CD4-positive, CD25-positive, alpha-beta regulatory T cell (primary cell): Measurements from ENCODE around the gene CPA5. TPM values are rescaled to one million over a fixed set of nuclear protein-coding genes. Genes with fewer than 3 reads are reported as not detected.
A peak's percentile ranks its signal among the peaks of the same experiment; 100 is the strongest.

ENCODE experiments used
- ATAC-seq, 2 donors: fragments of 150-1000 bp; cut with Tn5 transposase; one replicate each; pipeline ENCODE4 v1.10.0; 2021; ENCODE audit warnings: low read depth in 2 of 2, moderate number of reproducible peaks in 2 of 2, moderate library complexity in 1 of 2
- DNase-seq, 3 donors: peaks; one replicate each; pipeline versions ENCODE4 v3.0.0 to v3.0.0-alpha.2; 2012 to 2022; ENCODE audit warnings: mixed read lengths in 1 of 3
- H3K27ac ChIP-seq: one replicate; pipeline ENCODE4 v1.7.0; 2013; ENCODE audit warnings: mild to moderate bottlenecking, low read length; ENCODE audit not compliant: insufficient read depth, poor library complexity, severe bottlenecking
- H3K27me3 ChIP-seq: one replicate; pipeline ENCODE4 v1.7.0; 2013; ENCODE audit warnings: low read length; ENCODE audit not compliant: control insufficient read depth, insufficient read depth
- H3K36me3 ChIP-seq: one replicate; pipeline ENCODE4 v1.7.0; 2013; ENCODE audit warnings: mild to moderate bottlenecking, low read length, moderate library complexity; ENCODE audit not compliant: control insufficient read depth, insufficient read depth
- H3K4me1 ChIP-seq: 2 replicates; pipeline ENCODE4 v1.7.0; 2013; ENCODE audit warnings: mild to moderate bottlenecking, low read length; ENCODE audit not compliant: insufficient read depth, control insufficient read depth, poor library complexity, severe bottlenecking
- H3K4me3 ChIP-seq: one replicate; pipeline ENCODE4 v1.7.0; 2013; ENCODE audit warnings: low read depth, mild to moderate bottlenecking, low read length, moderate library complexity
- H3K9me3 ChIP-seq, 2 experiments: 1 replicate in 1 of 2; 2 replicates in 1 of 2; pipeline ENCODE4 v1.7.0; 2013; ENCODE audit warnings: low read length in 2 of 2, mild to moderate bottlenecking in 1 of 2, moderate library complexity in 1 of 2; ENCODE audit not compliant: control insufficient read depth in 2 of 2
- H3K27ac Mint-ChIP-seq, 3 donors: one replicate each; pipeline ENCODE4 v1.8.0; 2020 to 2022; ENCODE audit warnings: mild to moderate bottlenecking in 3 of 3, mixed read lengths in 3 of 3, moderate library complexity in 2 of 3
- H3K27me3 Mint-ChIP-seq: one replicate; pipeline ENCODE4 v1.8.0; 2022; ENCODE audit warnings: mild to moderate bottlenecking, mixed read lengths
- H3K36me3 Mint-ChIP-seq: one replicate; pipeline ENCODE4 v1.8.0; 2020; ENCODE audit warnings: mixed read lengths
- H3K4me1 Mint-ChIP-seq, 4 donors: one replicate each; pipeline ENCODE4 v1.8.0; 2020 to 2022; ENCODE audit warnings: mixed read lengths in 4 of 4, mild to moderate bottlenecking in 1 of 4
- H3K4me3 Mint-ChIP-seq, 4 donors: one replicate each; pipeline ENCODE4 v1.8.0; 2020 to 2022; ENCODE audit warnings: mild to moderate bottlenecking in 4 of 4, mixed read lengths in 4 of 4, moderate library complexity in 3 of 4
- H3K9me3 Mint-ChIP-seq, 7 donors: one replicate each; pipeline ENCODE4 v1.8.0; 2020 to 2022; ENCODE audit warnings: mixed read lengths in 7 of 7, mild to moderate bottlenecking in 3 of 7, moderate library complexity in 2 of 7
- polyA plus RNA-seq, 4 donors: library from polyadenylated mRNA; unstranded; fragments of 300-500 nt; fragmentation: Illumina TruSeq; gene quantifications; one replicate each; pipeline ENCODE4 v1.2.3, GENCODE V29; 2021
- total RNA-seq: library from RNA; stranded (reverse); gene quantifications from one replicate; pipeline ENCODE4 v1.2.3, GENCODE V29; 2022

CPA5 gene
- total and polyA plus RNA-seq, 5 donors from 2014 or later = 4.3 to 86.2 (median 59.1) TPM

- H3K4me3 Mint-ChIP-seq = no peak overlapping the region
- no peaks in the 10 kb centered on the region for H3K4me1 Mint-ChIP-seq
- H3K27me3 Mint-ChIP-seq = no peaks in the 10 kb centered on the region
- no peak for ATAC-seq
- no peaks in the 10 kb centered on the region for H3K9me3 ChIP-seq
- no peak for DNase-seq
- H3K27ac Mint-ChIP-seq = no peak overlapping the region
- no peaks in the 10 kb centered on the region for H3K36me3 ChIP-seq
- no peaks in the 10 kb centered on the region for H3K36me3 Mint-ChIP-seq
- no peaks in the 10 kb centered on the region for H3K27me3 ChIP-seq
- no peak overlapping the region for H3K27ac ChIP-seq
- H3K4me1 ChIP-seq = no peaks in the 10 kb centered on the region
- H3K9me3 Mint-ChIP-seq = no peaks in the 10 kb centered on the region
- H3K4me3 ChIP-seq = no peak overlapping the region
These were observed 39.8 kb downstream of the CPA5 start for GRCh38 chr7:130384371-130384801.

GRCh38 chr7:130384841-130385599 is 40.4 kb downstream of the CPA5 start:
- Histone ChIP-seq H3K9me3 (no peaks in the 10 kb centered on the region), H3K4me3 (no peak overlapping the region), H3K4me1 (no peaks in the 10 kb centered on the region), H3K27ac (no peak overlapping the region), H3K36me3 (no peaks in the 10 kb centered on the region), H3K27me3 (no peaks in the 10 kb centered on the region)
- Mint-ChIP-seq H3K27ac (no peak overlapping the region), H3K27me3 (no peaks in the 10 kb centered on the region), H3K4me1 (no peaks in the 10 kb centered on the region), H3K36me3 (no peaks in the 10 kb centered on the region), H3K4me3 (no peak overlapping the region), H3K9me3 (no peaks in the 10 kb centered on the region)
- DNase-seq (no peak), ATAC-seq (no peak)

- ATAC-seq (no peak), DNase-seq (no peak)
- Mint-ChIP-seq H3K27ac (no peak overlapping the region), H3K4me3 (no peak overlapping the region), H3K4me1 (no peaks in the 10 kb centered on the region), H3K36me3 (no peaks in the 10 kb centered on the region), H3K27me3 (no peaks in the 10 kb centered on the region), H3K9me3 (no peaks in the 10 kb centered on the region)
- no peaks in the 10 kb centered on the region for H3K9me3 ChIP-seq
- H3K36me3 ChIP-seq = no peaks in the 10 kb centered on the region
- no peaks in the 10 kb centered on the region for H3K4me1 ChIP-seq
- no peaks in the 10 kb centered on the region for H3K27me3 ChIP-seq
- no peak overlapping the region for H3K27ac ChIP-seq
- H3K4me3 ChIP-seq = no peak overlapping the region
These were observed 41.0 kb downstream of the CPA5 start for GRCh38 chr7:130385600-130386066.

- no peak for ATAC-seq
- H3K36me3 Mint-ChIP-seq = no peaks in the 10 kb centered on the region
- Histone ChIP-seq H3K27me3 (no peaks in the 10 kb centered on the region), H3K9me3 (no peaks in the 10 kb centered on the region), H3K27ac (no peak overlapping the region), H3K4me1 (no peaks in the 10 kb centered on the region), H3K4me3 (no peak overlapping the region), H3K36me3 (no peaks in the 10 kb centered on the region)
- H3K27me3 Mint-ChIP-seq = no peaks in the 10 kb centered on the region
- DNase-seq = no peak
- H3K27ac Mint-ChIP-seq = peak overlapping the region in 1 of 3 donors; percentile 47
- no peaks in the 10 kb centered on the region for H3K9me3 Mint-ChIP-seq
- no peak overlapping the region for H3K4me3 Mint-ChIP-seq
- no peaks in the 10 kb centered on the region for H3K4me1 Mint-ChIP-seq
These were observed 42.3 kb downstream of the CPA5 start for GRCh38 chr7:130386876-130387275.

GRCh38 chr7:130387306-130387627 is 42.7 kb downstream of the CPA5 start:
- no peak overlapping the region for H3K4me3 ChIP-seq
- H3K4me3 Mint-ChIP-seq = no peak overlapping the region
- no peaks in the 10 kb centered on the region for H3K36me3 Mint-ChIP-seq
- no peak for ATAC-seq
- H3K27ac Mint-ChIP-seq = no peak overlapping the region
- H3K4me1 ChIP-seq = no peaks in the 10 kb centered on the region
- no peaks in the 10 kb centered on the region for H3K9me3 Mint-ChIP-seq
- no peaks in the 10 kb centered on the region for H3K9me3 ChIP-seq
- no peak overlapping the region for H3K27ac ChIP-seq
- no peaks in the 10 kb centered on the region for H3K4me1 Mint-ChIP-seq
- H3K27me3 ChIP-seq = no peaks in the 10 kb centered on the region
- no peak for DNase-seq
- H3K36me3 ChIP-seq = no peaks in the 10 kb centered on the region
- H3K27me3 Mint-ChIP-seq = no peaks in the 10 kb centered on the region

GRCh38 chr7:130387628-130388403 is 43.2 kb downstream of the CPA5 start:
- no peaks in the 10 kb centered on the region for H3K36me3 ChIP-seq
- H3K9me3 Mint-ChIP-seq = no peaks in the 10 kb centered on the region
- no peaks in the 10 kb centered on the region for H3K9me3 ChIP-seq
- no peak overlapping the region for H3K27ac Mint-ChIP-seq
- H3K4me1 ChIP-seq = no peaks in the 10 kb centered on the region
- no peak overlapping the region for H3K4me3 Mint-ChIP-seq
- H3K4me3 ChIP-seq = no peak overlapping the region
- H3K27me3 ChIP-seq = no peaks in the 10 kb centered on the region
- DNase-seq = no peak
- H3K36me3 Mint-ChIP-seq = no peaks in the 10 kb centered on the region
- ATAC-seq = no peak
- H3K27me3 Mint-ChIP-seq = no peaks in the 10 kb centered on the region
- H3K4me1 Mint-ChIP-seq = no peaks in the 10 kb centered on the region
- H3K27ac ChIP-seq = no peak overlapping the region

- DNase-seq (no peak), ATAC-seq (no peak)
- Histone ChIP-seq H3K4me3 (no peak overlapping the region), H3K27ac (no peak overlapping the region), H3K27me3 (no peaks in the 10 kb centered on the region), H3K4me1 (no peaks in the 10 kb centered on the region), H3K36me3 (no peaks in the 10 kb centered on the region), H3K9me3 (no peaks in the 10 kb centered on the region)
- no peak overlapping the region for H3K4me3 Mint-ChIP-seq
- H3K9me3 Mint-ChIP-seq = no peaks in the 10 kb centered on the region
- no peaks in the 10 kb centered on the region for H3K36me3 Mint-ChIP-seq
- no peak overlapping the region for H3K27ac Mint-ChIP-seq
- peaks cover under 1 to 8% (median 3%) of the 10 kb centered on the region in 4 donors for H3K4me1 Mint-ChIP-seq
- H3K27me3 Mint-ChIP-seq = no peaks in the 10 kb centered on the region
These were observed 44.1 kb downstream of the CPA5 start for GRCh38 chr7:130388671-130389070.

- H3K4me3 Mint-ChIP-seq = no peak overlapping the region
- H3K9me3 Mint-ChIP-seq = no peaks in the 10 kb centered on the region
- DNase-seq (no peak), ATAC-seq (no peak)
- no peak overlapping the region for H3K27ac ChIP-seq
- H3K27me3 Mint-ChIP-seq = no peaks in the 10 kb centered on the region
- H3K27ac Mint-ChIP-seq = no peak overlapping the region
- peaks cover 4 to 19% (median 18%) of the 10 kb centered on the region in 4 donors for H3K4me1 Mint-ChIP-seq
- H3K4me3 ChIP-seq = no peak overlapping the region
- no peaks in the 10 kb centered on the region for H3K27me3 ChIP-seq
- H3K36me3 Mint-ChIP-seq = no peaks in the 10 kb centered on the region
- H3K36me3 ChIP-seq = no peaks in the 10 kb centered on the region
- H3K9me3 ChIP-seq = no peaks in the 10 kb centered on the region
- peaks cover 12% of the 10 kb centered on the region for H3K4me1 ChIP-seq
These were observed 45.9 kb downstream of the CPA5 start for GRCh38 chr7:130390486-130390885.
